T-cell (primary cell): ENCODE data around the gene EDN1. TPM values are rescaled to one million over a fixed set of nuclear protein-coding genes. Genes with fewer than 3 reads are reported as not detected.

Source experiments
- ATAC-seq, 4 experiments: fragments of 200-7000 bp in 3 of 4; fragments of 150-1000 bp in 1 of 4; cut with Tn5 transposase; replicated peaks in 1 of 4; 1 replicate in 3 of 4; 2 replicates in 1 of 4; pipeline ENCODE4 v1.10.0; 2021; ENCODE audit warnings: moderate library complexity in 3 of 4, mild to moderate bottlenecking in 2 of 4, moderate number of reproducible peaks in 1 of 4
- CTCF ChIA-PET, 2 donors: fragments of 300-600 bp; sonication (Branson Sonifier 250); formaldehyde crosslinking; loops; one replicate each; lab custom pipeline; 2022; ENCODE audit warnings: antibody characterized with exemption in 2 of 2; lab: Charles Lee
- POLR2A ChIA-PET, 2 donors: fragments of 300-600 bp; sonication (Branson Sonifier 250); formaldehyde crosslinking; loops; one replicate each; lab custom pipeline; 2022; ENCODE audit warnings: antibody characterized with exemption in 2 of 2; lab: Charles Lee
- DNase-seq, 35 experiments: peaks; one replicate each; pipeline versions ENCODE4 v3.0.0 to v3.0.0-alpha.2; 2013 to 2023
- H3K27ac ChIP-seq: one replicate; pipeline ENCODE4 v1.5.1; 2013; ENCODE audit warnings: low read length
- H3K27me3 ChIP-seq, 2 experiments: replicated peaks in 1 of 2; 1 replicate in 1 of 2; 2 replicates in 1 of 2; pipeline versions ENCODE4 v1.6.1 to v1.7.0; 2013; ENCODE audit warnings: low read length in 1 of 2, mixed read lengths in 1 of 2; ENCODE audit not compliant: control insufficient read depth in 2 of 2, insufficient read depth in 2 of 2; ENCODE audit errors: extremely low read depth in 1 of 2
- H3K36me3 ChIP-seq, 2 donors: 1 replicate in 1 of 2; 2 replicates in 1 of 2; pipeline versions ENCODE4 v1.6.1 to v1.7.0; 2013; ENCODE audit warnings: low read length in 1 of 2; ENCODE audit not compliant: control insufficient read depth in 2 of 2, insufficient read depth in 1 of 2; ENCODE audit errors: extremely low read depth in 1 of 2
- H3K4me1 ChIP-seq, 2 experiments: 1 replicate in 1 of 2; 2 replicates in 1 of 2; pipeline versions ENCODE4 v1.6.1 to v1.7.0; 2013; ENCODE audit warnings: low read length in 2 of 2, mixed read lengths in 1 of 2; ENCODE audit not compliant: insufficient read depth in 2 of 2, control insufficient read depth in 1 of 2; ENCODE audit errors: extremely low read depth in 1 of 2
- H3K4me3 ChIP-seq, 2 donors: 1 replicate in 1 of 2; 2 replicates in 1 of 2; pipeline versions ENCODE4 v1.5.1 to v1.7.0; 2013; ENCODE audit warnings: mild to moderate bottlenecking in 2 of 2, low read length in 1 of 2, moderate library complexity in 1 of 2; ENCODE audit not compliant: control insufficient read depth in 1 of 2; ENCODE audit errors: extremely low read depth in 1 of 2
- H3K9me3 ChIP-seq: 2 replicates; pipeline ENCODE4 v1.7.0; 2013
- H3K27ac Mint-ChIP-seq, 2 donors: one replicate each; pipeline ENCODE4 v1.8.0; 2020 to 2021; ENCODE audit warnings: mild to moderate bottlenecking in 2 of 2, mixed read lengths in 2 of 2
- H3K27me3 Mint-ChIP-seq, 2 donors: one replicate each; pipeline ENCODE4 v1.8.0; 2021 to 2022; ENCODE audit warnings: mixed read lengths in 2 of 2
- H3K36me3 Mint-ChIP-seq: one replicate; pipeline ENCODE4 v1.8.0; 2021; ENCODE audit warnings: mixed read lengths
- H3K4me1 Mint-ChIP-seq, 3 donors: one replicate each; pipeline ENCODE4 v1.8.0; 2020 to 2022; ENCODE audit warnings: mixed read lengths in 3 of 3, mild to moderate bottlenecking in 1 of 3
- H3K4me3 Mint-ChIP-seq, 3 donors: one replicate each; pipeline ENCODE4 v1.8.0; 2020 to 2022; ENCODE audit warnings: mild to moderate bottlenecking in 3 of 3, mixed read lengths in 3 of 3, moderate library complexity in 3 of 3
- H3K9me3 Mint-ChIP-seq, 3 donors: one replicate each; pipeline ENCODE4 v1.8.0; 2020 to 2022; ENCODE audit warnings: mixed read lengths in 3 of 3
- WGBS: methylation state at CpG from one replicate; pipeline ENCODE4 v1.1.5; 2013; ENCODE audit warnings: missing lambda C conversion rate; ENCODE audit not compliant: insufficient coverage; 5-methylcytosine and 5-hydroxymethylcytosine counted together
- total RNA-seq, 35 experiments: library from RNA in 6 of 35; stranded (reverse) in 6 of 35; fragments of 120-200 nt in 1 of 35; gene quantifications; one replicate each; pipeline versions ENCODE4 v1.2.1 to v1.2.4 and lab custom pipeline; 2013 to 2026

EDN1 gene
- total RNA-seq, 5 donors from 2014 or later (not counting 1 experiment from before 2014, with no cell fraction given) = 0.44 to 1.2 (median 0.79) TPM

- ATAC-seq (no peak), DNase-seq (no peak)
- WGBS = no CpG with 5 or more reads among the region's 2 CpGs
- H3K36me3 Mint-ChIP-seq = no peaks in the 10 kb centered on the region
- no peaks in the 10 kb centered on the region for H3K36me3 ChIP-seq
- no peaks in the 10 kb centered on the region for H3K27me3 Mint-ChIP-seq
- CTCF ChIA-PET = no interaction called here
- no peak overlapping the region for H3K4me3 Mint-ChIP-seq
- no peaks in the 10 kb centered on the region for H3K9me3 ChIP-seq
- H3K4me1 Mint-ChIP-seq = peaks cover 4 to 6% (median 5%) of the 10 kb centered on the region in 3 donors
- POLR2A ChIA-PET = no interaction called here
- H3K27me3 ChIP-seq = no peaks in the 10 kb centered on the region
- no peak overlapping the region for H3K27ac Mint-ChIP-seq
- no peaks in the 10 kb centered on the region for H3K4me1 ChIP-seq
- no peaks in the 10 kb centered on the region for H3K9me3 Mint-ChIP-seq
- H3K4me3 ChIP-seq = no peak overlapping the region
- no peak overlapping the region for H3K27ac ChIP-seq
Observed at GRCh38 chr6:12265791-12266190, 24.4 kb upstream of the EDN1 start.

GRCh38 chr6:12266571-12266970, 23.6 kb upstream of the EDN1 start:
- POLR2A ChIA-PET = no interaction called here
- no peak for ATAC-seq
- CTCF ChIA-PET = no interaction called here
- H3K36me3 Mint-ChIP-seq = no peaks in the 10 kb centered on the region
- Histone ChIP-seq H3K27me3 (no peaks in the 10 kb centered on the region), H3K9me3 (no peaks in the 10 kb centered on the region), H3K4me1 (no peaks in the 10 kb centered on the region), H3K4me3 (no peak overlapping the region), H3K27ac (no peak overlapping the region), H3K36me3 (no peaks in the 10 kb centered on the region)
- no peak overlapping the region for H3K27ac Mint-ChIP-seq
- H3K4me3 Mint-ChIP-seq = no peak overlapping the region
- WGBS = 33% methylated on average over 2 of the region's 2 CpGs
- peaks cover 4 to 8% (median 6%) of the 10 kb centered on the region in 3 donors for H3K4me1 Mint-ChIP-seq
- H3K27me3 Mint-ChIP-seq = no peaks in the 10 kb centered on the region
- DNase-seq = no peak
- H3K9me3 Mint-ChIP-seq = peaks cover 0 to 5% (median 5%) of the 10 kb centered on the region in 3 donors

GRCh38 chr6:12269110-12269509, 21.1 kb upstream of the EDN1 start:
- H3K4me3 ChIP-seq = no peak overlapping the region
- peaks cover 0 to 2% of the 10 kb centered on the region in 2 donors for H3K27me3 Mint-ChIP-seq
- H3K4me1 ChIP-seq = no peaks in the 10 kb centered on the region
- H3K27ac Mint-ChIP-seq = no peak overlapping the region
- peaks cover 4 to 15% (median 11%) of the 10 kb centered on the region in 3 donors for H3K9me3 Mint-ChIP-seq
- ChIA-PET POLR2A (no interaction called here), CTCF (no interaction called here)
- no peak for ATAC-seq
- WGBS = no CpG with 5 or more reads among the region's 2 CpGs
- peaks cover 6% of the 10 kb centered on the region for H3K36me3 Mint-ChIP-seq
- H3K4me3 Mint-ChIP-seq = no peak overlapping the region
- no peaks in the 10 kb centered on the region for H3K36me3 ChIP-seq
- peaks cover 4 to 8% (median 6%) of the 10 kb centered on the region in 3 donors for H3K4me1 Mint-ChIP-seq
- no peaks in the 10 kb centered on the region for H3K27me3 ChIP-seq
- H3K27ac ChIP-seq = no peak overlapping the region
- no peak for DNase-seq
- H3K9me3 ChIP-seq = no peaks in the 10 kb centered on the region

GRCh38 chr6:12270551-12271230, 19.5 kb upstream of the EDN1 start:
- POLR2A ChIA-PET = no interaction called here
- Histone ChIP-seq H3K36me3 (no peaks in the 10 kb centered on the region), H3K27ac (no peak overlapping the region), H3K9me3 (no peaks in the 10 kb centered on the region), H3K4me3 (no peak overlapping the region), H3K4me1 (no peaks in the 10 kb centered on the region), H3K27me3 (no peaks in the 10 kb centered on the region)
- peak overlapping the region in 1 of 3 donors; percentile 22 for H3K4me3 Mint-ChIP-seq
- H3K9me3 Mint-ChIP-seq = peaks cover 4 to 15% (median 11%) of the 10 kb centered on the region in 3 donors
- WGBS = 67% methylated on average over 1 of the region's 4 CpGs
- peaks cover 0 to 2% of the 10 kb centered on the region in 2 donors for H3K27me3 Mint-ChIP-seq
- ATAC-seq = no peak
- H3K27ac Mint-ChIP-seq = no peak overlapping the region
- DNase-seq = no peak
- H3K36me3 Mint-ChIP-seq = peaks cover 6% of the 10 kb centered on the region
- H3K4me1 Mint-ChIP-seq = peaks cover 4 to 8% (median 6%) of the 10 kb centered on the region in 3 donors
- CTCF ChIA-PET = no interaction called here

- DNase-seq = no peak
- CTCF ChIA-PET = no interaction called here
- Mint-ChIP-seq H3K4me1 (peaks cover 4 to 8% (median 6%) of the 10 kb centered on the region in 3 donors), H3K36me3 (peaks cover 6% of the 10 kb centered on the region), H3K27ac (no peak overlapping the region), H3K9me3 (peaks cover 4 to 15% (median 11%) of the 10 kb centered on the region in 3 donors), H3K4me3 (no peak overlapping the region), H3K27me3 (peaks cover 0 to 2% of the 10 kb centered on the region in 2 donors)
- POLR2A ChIA-PET = interaction anchor here in 1 of 2 donors (0.6 kb wide), 1 partner anchor 9 kb away, joined by 3 read pairs; no protein-coding TSS in a partner anchor
- H3K9me3 ChIP-seq = no peaks in the 10 kb centered on the region
- no peaks in the 10 kb centered on the region for H3K4me1 ChIP-seq
- H3K27ac ChIP-seq = no peak overlapping the region
- H3K27me3 ChIP-seq = no peaks in the 10 kb centered on the region
- no peak for ATAC-seq
- no peak overlapping the region for H3K4me3 ChIP-seq
- no peaks in the 10 kb centered on the region for H3K36me3 ChIP-seq
- WGBS = no CpG with 5 or more reads among the region's 1 CpG
Observed at GRCh38 chr6:12271594-12271993, 18.6 kb upstream of the EDN1 start.

- POLR2A ChIA-PET = interaction anchor here in 1 of 2 donors (0.6 kb wide), 1 partner anchor 9 kb away, joined by 3 read pairs; no protein-coding TSS in a partner anchor
- Mint-ChIP-seq H3K36me3 (peaks cover 6% of the 10 kb centered on the region), H3K4me3 (no peak overlapping the region), H3K27ac (no peak overlapping the region), H3K9me3 (peaks cover 4 to 15% (median 11%) of the 10 kb centered on the region in 3 donors), H3K4me1 (peaks cover 4 to 8% (median 6%) of the 10 kb centered on the region in 3 donors), H3K27me3 (peaks cover 0 to 2% of the 10 kb centered on the region in 2 donors)
- Histone ChIP-seq H3K36me3 (no peaks in the 10 kb centered on the region), H3K9me3 (no peaks in the 10 kb centered on the region), H3K4me1 (no peaks in the 10 kb centered on the region), H3K4me3 (no peak overlapping the region), H3K27me3 (no peaks in the 10 kb centered on the region), H3K27ac (no peak overlapping the region)
- DNase-seq (no peak), ATAC-seq (no peak)
- CTCF ChIA-PET = no interaction called here
- WGBS = no CpG with 5 or more reads among the region's 1 CpG
Observed at GRCh38 chr6:12271997-12272396, 18.2 kb upstream of the EDN1 start.
